Stimulated activated CD4-positive, alpha-beta T cell treated with anti-CD3 and anti-CD28 coated beads, TNF-alpha, amount 100 ng/mL, for 48 hours (primary cell): Measurements from ENCODE around the gene GLT8D2.

Experiments
- DNase-seq, 3 donors: peaks; one replicate each; pipeline ENCODE4 v3.0.0-alpha.2; 2020; ENCODE audit warnings: low read depth in 3 of 3

Gene GLT8D2

GRCh38 chr12:104049903-104050356 is at the start of gene GLT8D2:
Gene GLT8D2, minus strand, starts transcription at chr12:104050187. Its CDS starts 30,539 bp downstream, at chr12:104019648.
- no peak for DNase-seq

- no peak for DNase-seq
These were observed 48.0 kb upstream of the GLT8D2 start for GRCh38 chr12:104097954-104098353.

GRCh38 chr12:104095289-104095688 is 45.3 kb upstream of the GLT8D2 start:
- DNase-seq = no peak

GRCh38 chr12:104094284-104094683 is 44.3 kb upstream of the GLT8D2 start:
- no peak for DNase-seq

- no peak for DNase-seq
These were observed 41.1 kb upstream of the GLT8D2 start for GRCh38 chr12:104091136-104091535.

GRCh38 chr12:104090685-104091084 is 40.7 kb upstream of the GLT8D2 start:
- no peak for DNase-seq

GRCh38 chr12:104083769-104084475 is 33.9 kb upstream of the GLT8D2 start:
- DNase-seq = peak; percentile 20 to 53 (median 46)

GRCh38 chr12:104080764-104081163 is 30.8 kb upstream of the GLT8D2 start:
- no peak for DNase-seq

GRCh38 chr12:104079024-104079423 is 29.0 kb upstream of the GLT8D2 start:
- DNase-seq = no peak

GRCh38 chr12:104073699-104074098 is 23.7 kb upstream of the GLT8D2 start:
- DNase-seq = no peak

- DNase-seq = no peak
These were observed 22.1 kb upstream of the GLT8D2 start for GRCh38 chr12:104072099-104072498.

- DNase-seq = no peak
These were observed 14.9 kb upstream of the GLT8D2 start for GRCh38 chr12:104064842-104065427.

- peak; percentile 79 to 90 (median 81) for DNase-seq
These were observed 14.2 kb upstream of the GLT8D2 start, which contains the start of gene HCFC2 for GRCh38 chr12:104064031-104064841. Gene HCFC2, plus strand, starts transcription at chr12:104064531. Its CDS starts 30 bp downstream, at chr12:104064561.

GRCh38 chr12:104063712-104064030 is 13.7 kb upstream of the GLT8D2 start:
- no peak for DNase-seq

GRCh38 chr12:104060791-104061190 is 10.8 kb upstream of the GLT8D2 start:
- DNase-seq = no peak

GRCh38 chr12:104059963-104060362 is 10.0 kb upstream of the GLT8D2 start:
- no peak for DNase-seq

GRCh38 chr12:104058802-104059201 is 8.8 kb upstream of the GLT8D2 start:
- no peak for DNase-seq

- no peak for DNase-seq
These were observed 7.8 kb upstream of the GLT8D2 start for GRCh38 chr12:104057771-104058197.

GRCh38 chr12:104056419-104056972 is 6.5 kb upstream of the GLT8D2 start:
- no peak for DNase-seq

GRCh38 chr12:104055686-104056388 is 5.8 kb upstream of the GLT8D2 start:
- no peak for DNase-seq

GRCh38 chr12:104054681-104055346 is 4.8 kb upstream of the GLT8D2 start:
- DNase-seq = no peak
